Measurements from ENCODE around the gene STXBP5. TPM values are rescaled to one million over a fixed set of nuclear protein-coding genes. Genes with fewer than 3 reads are reported as not detected.

Gene STXBP5
- total RNA-seq, 1 donor from 2014 or later, result 10.7 TPM

DNA sequence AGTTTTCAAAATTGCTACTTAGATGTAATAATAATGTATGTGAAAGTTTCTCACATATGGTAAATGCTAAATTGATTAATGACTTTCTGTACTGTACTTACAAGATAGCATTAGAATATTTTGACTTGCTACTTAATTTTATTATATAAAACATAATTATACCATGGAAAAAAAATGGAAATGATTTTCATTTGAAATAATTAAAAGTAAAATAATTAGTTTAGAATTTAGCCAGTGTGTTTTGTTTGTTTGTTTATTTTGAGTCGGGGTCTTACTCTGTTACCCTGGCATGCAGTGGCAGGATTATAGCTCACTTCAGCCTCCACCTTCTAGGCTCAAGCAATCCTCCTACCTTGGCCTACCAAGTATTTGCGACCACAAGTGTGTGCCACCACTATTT lies 7.1 kb downstream of the STXBP5 start:
- Mint-ChIP-seq H3K4me1 (peaks cover 27% of the 10 kb centered on the region), H3K27me3 (ENCODE audit: low read depth) (no peaks in the 10 kb centered on the region), H3K4me3 (no peak overlapping the region), H3K9me3 (no peaks in the 10 kb centered on the region), H3K36me3 (ENCODE audit: low read depth) (peaks cover 4% of the 10 kb centered on the region), H3K27ac (ENCODE audit: unreplicated experiment) (no peak overlapping the region)
- no peak for DNase-seq (ENCODE audit: low read depth, low spot score)
- TF ChIP-seq, protein P1, sequence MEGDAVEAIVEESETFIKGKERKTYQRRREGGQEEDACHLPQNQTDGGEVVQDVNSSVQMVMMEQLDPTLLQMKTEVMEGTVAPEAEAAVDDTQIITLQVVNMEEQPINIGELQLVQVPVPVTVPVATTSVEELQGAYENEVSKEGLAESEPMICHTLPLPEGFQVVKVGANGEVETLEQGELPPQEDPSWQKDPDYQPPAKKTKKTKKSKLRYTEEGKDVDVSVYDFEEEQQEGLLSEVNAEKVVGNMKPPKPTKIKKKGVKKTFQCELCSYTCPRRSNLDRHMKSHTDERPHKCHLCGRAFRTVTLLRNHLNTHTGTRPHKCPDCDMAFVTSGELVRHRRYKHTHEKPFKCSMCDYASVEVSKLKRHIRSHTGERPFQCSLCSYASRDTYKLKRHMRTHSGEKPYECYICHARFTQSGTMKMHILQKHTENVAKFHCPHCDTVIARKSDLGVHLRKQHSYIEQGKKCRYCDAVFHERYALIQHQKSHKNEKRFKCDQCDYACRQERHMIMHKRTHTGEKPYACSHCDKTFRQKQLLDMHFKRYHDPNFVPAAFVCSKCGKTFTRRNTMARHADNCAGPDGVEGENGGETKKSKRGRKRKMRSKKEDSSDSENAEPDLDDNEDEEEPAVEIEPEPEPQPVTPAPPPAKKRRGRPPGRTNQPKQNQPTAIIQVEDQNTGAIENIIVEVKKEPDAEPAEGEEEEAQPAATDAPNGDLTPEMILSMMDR (conservative IDR thresholded peaks at IDR 0.05), result no peak

DNA sequence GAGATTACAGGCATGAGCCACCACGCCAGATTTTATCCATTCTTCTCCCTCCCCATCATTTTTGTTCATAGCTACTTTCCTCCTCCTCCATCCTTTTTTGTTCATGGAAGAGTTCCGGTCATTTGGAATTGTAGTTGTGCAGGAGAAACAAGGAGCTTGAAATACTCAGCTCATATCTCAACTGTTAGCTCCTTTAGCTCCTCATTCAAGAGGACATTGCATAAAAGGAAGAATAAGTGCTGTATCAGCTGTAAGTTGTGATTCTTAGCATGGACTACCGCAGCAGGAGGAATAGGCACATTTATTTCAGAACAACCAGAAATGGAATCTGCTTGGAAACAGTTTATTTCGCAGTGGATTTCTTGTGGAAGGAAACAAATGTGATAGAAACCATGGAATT lies 7.6 kb downstream of the STXBP5 start:
- H3K36me3 Mint-ChIP-seq (ENCODE audit: low read depth), result peaks cover 4% of the 10 kb centered on the region
- no peaks in the 10 kb centered on the region for H3K9me3 Mint-ChIP-seq
- DNase-seq (ENCODE audit: low read depth, low spot score), result no peak
- peaks cover 27% of the 10 kb centered on the region for H3K4me1 Mint-ChIP-seq
- H3K4me3 Mint-ChIP-seq, result no peak overlapping the region
- H3K27me3 Mint-ChIP-seq (ENCODE audit: low read depth), result no peaks in the 10 kb centered on the region
- H3K27ac Mint-ChIP-seq (ENCODE audit: unreplicated experiment), result no peak overlapping the region
- TF ChIP-seq, protein P1 (conservative IDR thresholded peaks at IDR 0.05), result no peak

DNA sequence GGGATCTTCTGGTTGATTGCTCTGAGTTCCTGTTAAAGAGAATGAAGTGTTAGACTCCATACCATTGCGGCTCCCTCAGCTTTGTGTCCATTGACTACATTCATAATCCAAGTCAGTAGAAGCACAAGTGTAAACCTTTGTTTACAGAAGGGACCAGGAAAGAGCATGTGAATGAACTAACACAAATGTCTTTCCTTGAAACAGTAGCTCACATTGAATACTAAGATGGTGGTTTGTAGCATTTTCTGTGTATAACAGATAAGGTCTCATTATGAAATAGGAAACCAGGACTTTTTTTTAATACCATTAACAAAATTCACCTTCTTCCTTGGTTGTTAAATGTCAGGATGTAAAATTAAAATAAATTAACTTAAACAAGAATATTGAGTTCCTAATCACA lies 8.4 kb downstream of the STXBP5 start:
- DNase-seq (ENCODE audit: low read depth, low spot score), result no peak
- H3K36me3 Mint-ChIP-seq (ENCODE audit: low read depth), result peaks cover 4% of the 10 kb centered on the region
- H3K27ac Mint-ChIP-seq (ENCODE audit: unreplicated experiment), result no peak overlapping the region
- H3K9me3 Mint-ChIP-seq, result no peaks in the 10 kb centered on the region
- no peaks in the 10 kb centered on the region for H3K27me3 Mint-ChIP-seq (ENCODE audit: low read depth)
- no peak overlapping the region for H3K4me3 Mint-ChIP-seq
- TF ChIP-seq, protein P1 (conservative IDR thresholded peaks at IDR 0.05), result no peak
- peaks cover 23% of the 10 kb centered on the region for H3K4me1 Mint-ChIP-seq

DNA sequence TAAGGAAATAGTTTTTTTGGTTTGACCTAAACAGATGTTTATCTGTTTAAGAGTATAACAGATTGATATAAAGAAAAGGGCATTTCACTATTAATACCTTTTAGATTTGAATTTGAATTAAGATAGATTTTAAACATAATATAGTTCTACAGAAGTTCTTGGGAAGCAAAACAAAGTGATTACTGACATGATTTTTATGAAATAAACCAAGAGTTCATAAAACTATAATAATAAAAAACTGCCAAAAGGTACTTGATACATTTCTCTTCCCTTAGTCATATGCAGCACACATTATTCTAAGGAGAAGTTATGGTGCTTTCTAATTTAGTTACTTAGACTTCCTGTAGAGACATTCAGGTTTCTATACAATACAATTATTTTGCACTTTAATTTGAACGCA lies 9.6 kb downstream of the STXBP5 start:
- no peak overlapping the region for H3K4me3 Mint-ChIP-seq
- H3K4me1 Mint-ChIP-seq, result peaks cover 18% of the 10 kb centered on the region

DNA sequence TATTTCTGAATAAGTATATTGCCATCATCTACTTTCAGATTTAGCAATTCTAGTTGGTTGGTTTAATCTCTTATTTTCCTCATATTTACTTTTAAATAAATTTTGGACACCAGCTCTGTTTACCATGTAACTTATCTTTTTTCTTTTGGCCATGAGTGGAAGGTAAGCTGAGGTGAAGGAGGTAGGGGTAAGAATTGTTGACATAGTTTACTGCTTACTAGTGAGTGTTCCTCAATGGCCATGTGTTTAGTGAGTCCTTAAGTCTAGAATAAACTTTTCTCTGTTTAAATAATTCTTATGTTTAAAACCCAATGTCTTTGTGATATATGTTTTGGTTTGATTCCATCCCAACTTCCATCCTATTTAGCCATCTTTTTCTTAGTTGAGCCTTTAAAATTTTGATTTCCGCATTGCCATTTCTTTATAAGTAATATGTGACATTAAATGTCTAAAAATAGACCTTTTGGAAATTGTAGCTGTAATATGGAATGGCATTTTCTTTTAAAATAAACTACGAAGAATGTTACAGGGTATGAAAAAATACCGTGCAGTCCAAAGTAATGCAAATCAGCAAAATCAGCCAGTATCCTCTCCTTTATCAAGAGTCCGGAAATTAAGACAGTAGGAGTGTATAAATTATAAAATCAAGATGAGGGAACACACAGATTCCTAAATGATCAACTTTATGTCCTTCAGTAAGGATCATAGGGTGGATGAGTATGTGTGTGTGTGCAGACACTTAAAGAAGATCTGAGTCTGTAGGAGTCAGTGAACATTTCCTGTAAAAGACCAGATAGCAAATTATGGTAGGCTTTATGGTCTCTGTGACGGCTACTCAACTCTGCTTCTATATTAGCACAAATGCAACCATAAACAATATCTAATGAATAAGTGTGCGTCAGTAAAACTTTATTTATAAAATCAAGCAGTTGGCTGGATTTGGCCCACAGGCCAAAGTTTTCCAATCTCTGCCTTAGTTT lies 10.3 kb downstream of the STXBP5 start:
- TF ChIP-seq, protein P1 (conservative IDR thresholded peaks at IDR 0.05), result no peak
- Mint-ChIP-seq H3K4me3 (no peak overlapping the region), H3K27me3 (ENCODE audit: low read depth) (no peaks in the 10 kb centered on the region), H3K27ac (ENCODE audit: unreplicated experiment) (no peak overlapping the region), H3K9me3 (no peaks in the 10 kb centered on the region), H3K4me1 (peaks cover 20% of the 10 kb centered on the region), H3K36me3 (ENCODE audit: low read depth) (peaks cover 4% of the 10 kb centered on the region)
- no peak for DNase-seq (ENCODE audit: low read depth, low spot score)

More for the DNA sequence above, 9.6 kb downstream of the STXBP5 start:
- no peak for DNase-seq (ENCODE audit: low read depth, low spot score)
- TF ChIP-seq, protein P1 (conservative IDR thresholded peaks at IDR 0.05), result no peak
- H3K27me3 Mint-ChIP-seq (ENCODE audit: low read depth), result no peaks in the 10 kb centered on the region
- H3K27ac Mint-ChIP-seq (ENCODE audit: unreplicated experiment), result no peak overlapping the region
- H3K9me3 Mint-ChIP-seq, result no peaks in the 10 kb centered on the region
- H3K36me3 Mint-ChIP-seq (ENCODE audit: low read depth), result peaks cover 4% of the 10 kb centered on the region
